Stimulated activated CD8-positive, alpha-beta memory T cell treated with anti-CD3 and anti-CD28 coated beads, Interleukin-12 subunit alpha, Interleukin-12 subunit beta, amount 100 ng/mL, for 1 hour (primary cell): ENCODE results near the gene GPR150.
A peak's percentile ranks its signal among the peaks of the same experiment; 100 is the strongest.

ENCODE experiments used
- DNase-seq: peaks from one replicate; pipeline ENCODE4 v3.0.0-alpha.2; 2020; ENCODE audit warnings: low read depth

GPR150 gene

DNA sequence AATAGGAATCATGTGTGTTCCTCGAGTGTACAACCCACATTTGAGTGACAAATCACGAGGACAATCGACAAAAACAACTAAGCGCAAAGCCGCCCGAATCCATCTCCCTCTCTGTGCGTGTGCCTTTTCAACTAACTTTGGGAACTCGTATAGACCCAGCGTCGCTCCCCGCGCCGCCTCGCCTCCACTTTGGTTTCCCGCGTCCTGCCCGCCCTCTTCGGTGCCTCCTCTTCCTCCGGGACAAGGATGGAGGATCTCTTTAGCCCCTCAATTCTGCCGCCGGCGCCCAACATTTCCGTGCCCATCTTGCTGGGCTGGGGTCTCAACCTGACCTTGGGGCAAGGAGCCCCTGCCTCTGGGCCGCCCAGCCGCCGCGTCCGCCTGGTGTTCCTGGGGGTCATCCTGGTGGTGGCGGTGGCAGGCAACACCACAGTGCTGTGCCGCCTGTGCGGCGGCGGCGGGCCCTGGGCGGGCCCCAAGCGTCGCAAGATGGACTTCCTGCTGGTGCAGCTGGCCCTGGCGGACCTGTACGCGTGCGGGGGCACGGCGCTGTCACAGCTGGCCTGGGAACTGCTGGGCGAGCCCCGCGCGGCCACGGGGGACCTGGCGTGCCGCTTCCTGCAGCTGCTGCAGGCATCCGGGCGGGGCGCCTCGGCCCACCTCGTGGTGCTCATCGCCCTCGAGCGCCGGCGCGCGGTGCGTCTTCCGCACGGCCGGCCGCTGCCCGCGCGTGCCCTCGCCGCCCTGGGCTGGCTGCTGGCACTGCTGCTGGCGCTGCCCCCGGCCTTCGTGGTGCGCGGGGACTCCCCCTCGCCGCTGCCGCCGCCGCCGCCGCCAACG, at the start of gene GPR150:
Gene GPR150, plus strand, starts transcription at position 58 of the 840 bp plus-strand sequence. Its CDS starts 189 bp downstream, at position 247.
- DNase-seq = peak; percentile 27

- no peak for DNase-seq
These were observed 47.9 kb upstream of the GPR150 start for GRCh38 chr5:95572016-95572415.

- no peak for DNase-seq
These were observed 38.3 kb upstream of the GPR150 start for GRCh38 chr5:95581576-95581975.

GRCh38 chr5:95583992-95584391, 35.9 kb upstream of the GPR150 start:
- DNase-seq = no peak

DNA sequence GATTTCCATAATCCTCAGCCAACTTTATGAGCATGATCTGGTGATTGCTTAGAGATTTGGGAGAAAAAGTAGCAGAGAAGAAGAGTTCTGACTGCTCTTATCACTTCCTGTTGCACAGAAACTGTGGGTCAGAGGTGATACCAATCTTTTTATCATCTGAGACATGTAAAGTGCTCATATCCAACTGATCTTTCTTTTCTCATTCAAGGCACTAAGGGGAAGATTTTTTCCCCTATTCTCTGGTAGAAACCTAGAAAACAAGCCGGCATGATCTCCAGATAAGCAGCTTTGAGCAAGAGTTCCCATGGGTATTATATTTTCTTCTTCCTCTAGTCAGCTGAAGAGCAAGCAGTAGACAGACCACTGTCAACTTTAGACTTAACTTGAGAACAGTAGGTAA, 29.0 kb upstream of the GPR150 start:
- no peak for DNase-seq

GRCh38 chr5:95591490-95591901, 28.4 kb upstream of the GPR150 start:
- no peak for DNase-seq

- no peak for DNase-seq
These were observed 24.5 kb upstream of the GPR150 start for GRCh38 chr5:95595289-95595931.

DNA sequence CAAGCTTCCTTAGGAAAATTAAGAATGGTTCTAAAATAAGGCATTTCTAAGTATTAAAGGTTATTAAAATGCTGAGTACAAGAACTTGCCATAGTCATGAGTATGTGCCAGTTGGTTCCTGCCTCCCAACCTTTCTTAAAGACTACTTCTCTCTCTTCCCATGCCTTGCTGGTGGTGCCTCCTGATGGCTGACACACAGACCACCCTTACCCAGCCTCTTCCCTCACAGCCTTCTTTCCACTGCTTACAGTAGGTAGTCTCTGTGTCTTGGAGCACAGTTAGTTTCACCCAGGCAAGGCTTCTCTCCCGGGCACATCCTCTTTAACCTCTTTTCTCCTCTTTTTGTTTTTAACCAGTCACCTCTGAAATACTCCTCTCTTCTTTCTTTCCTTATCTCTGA, 20.6 kb upstream of the GPR150 start:
- DNase-seq = no peak

GRCh38 chr5:95600557-95600956, 19.3 kb upstream of the GPR150 start:
- no peak for DNase-seq

GRCh38 chr5:95605786-95606185, 14.1 kb upstream of the GPR150 start:
- DNase-seq = no peak

DNA sequence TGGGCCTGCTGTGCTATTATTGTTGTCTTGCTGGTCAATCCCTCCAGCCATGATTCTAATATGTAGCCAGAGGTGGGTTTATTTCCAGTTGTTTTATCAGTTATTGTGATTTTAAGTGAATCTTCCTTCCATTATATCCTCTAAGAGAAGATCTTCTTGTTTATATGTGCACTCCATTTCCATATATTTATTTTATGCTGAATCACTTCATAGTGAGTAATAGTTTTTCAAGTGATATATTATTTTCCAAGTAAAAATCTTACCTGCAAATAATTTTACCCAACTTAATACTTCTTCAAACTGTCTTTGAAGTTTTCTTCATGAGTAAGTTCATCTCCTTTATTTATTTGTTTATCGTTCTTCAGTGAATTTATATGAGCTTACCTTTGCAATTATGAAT, 13.5 kb upstream of the GPR150 start:
- DNase-seq = no peak

DNA sequence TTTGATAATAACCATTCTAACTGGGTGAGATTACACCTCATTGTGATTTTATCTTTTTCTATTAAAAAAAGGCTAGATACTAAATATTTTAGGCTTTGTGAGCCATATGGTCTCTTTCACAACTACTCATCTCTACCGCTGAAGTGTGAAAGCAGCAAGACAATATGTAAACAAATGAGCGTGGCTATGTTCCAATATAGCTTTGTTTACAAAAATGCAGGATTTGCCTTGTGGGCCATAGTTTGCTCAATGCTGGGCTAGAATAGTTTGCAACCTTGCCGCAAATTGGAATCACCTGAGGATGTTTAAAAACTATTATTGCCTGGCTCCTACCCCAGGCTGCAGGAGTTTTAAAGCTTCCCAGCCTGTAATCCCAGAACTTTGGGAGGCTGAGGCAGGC, 10.2 kb upstream of the GPR150 start:
- DNase-seq = no peak

DNA sequence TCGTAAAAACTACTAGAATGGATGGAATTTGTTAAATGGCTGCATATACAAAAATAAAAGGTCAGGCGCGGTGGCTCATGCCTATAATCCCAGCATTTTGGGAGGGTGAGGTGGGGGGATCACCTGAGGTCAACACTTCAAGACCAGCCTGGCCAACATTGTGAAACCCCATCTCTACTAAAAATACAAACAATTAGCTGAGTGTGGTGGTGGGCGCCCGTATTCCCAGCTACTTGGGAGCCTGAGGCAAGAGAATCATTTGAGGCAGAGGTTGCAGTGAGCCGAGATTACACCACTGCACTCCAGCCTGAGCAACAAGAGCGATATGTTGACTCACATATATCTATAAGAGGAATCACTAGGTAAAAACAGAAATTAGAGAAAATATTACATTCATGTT, 9.3 kb upstream of the GPR150 start:
- DNase-seq = no peak

GRCh38 chr5:95611396-95611795, 8.5 kb upstream of the GPR150 start:
- no peak for DNase-seq

DNA sequence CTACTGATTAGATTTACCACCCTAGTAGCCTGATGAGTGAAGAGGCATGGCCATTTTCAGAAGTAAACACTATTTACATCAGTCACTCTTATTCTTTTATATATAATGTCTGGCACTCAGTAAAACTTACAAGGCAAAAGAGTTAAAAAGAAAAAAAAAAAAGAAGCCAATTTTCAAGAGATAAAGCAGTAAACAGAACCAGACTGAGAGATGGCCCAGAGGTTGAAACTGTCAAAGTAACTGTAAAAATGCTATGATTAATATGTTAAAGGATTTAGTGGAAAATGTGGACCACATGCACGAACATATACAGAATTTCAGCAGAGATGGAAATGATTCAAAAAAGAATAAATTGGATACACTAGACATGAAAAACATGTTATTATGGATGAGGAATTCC, 6.4 kb upstream of the GPR150 start:
- no peak for DNase-seq

DNA sequence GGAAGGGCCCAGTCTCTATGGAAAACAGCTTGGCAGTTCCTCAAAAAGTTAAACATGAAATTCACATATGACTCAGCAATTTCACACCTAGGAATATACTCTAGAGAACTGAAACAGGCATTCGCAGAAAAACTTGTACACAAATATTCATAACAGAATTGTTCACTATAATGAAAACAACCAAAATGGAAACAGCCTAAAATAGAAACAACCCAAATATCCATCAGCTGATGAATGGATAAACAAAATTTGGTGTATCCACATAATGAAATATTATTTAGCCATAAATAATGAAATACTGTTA, 4.8 kb upstream of the GPR150 start:
- DNase-seq = no peak

DNA sequence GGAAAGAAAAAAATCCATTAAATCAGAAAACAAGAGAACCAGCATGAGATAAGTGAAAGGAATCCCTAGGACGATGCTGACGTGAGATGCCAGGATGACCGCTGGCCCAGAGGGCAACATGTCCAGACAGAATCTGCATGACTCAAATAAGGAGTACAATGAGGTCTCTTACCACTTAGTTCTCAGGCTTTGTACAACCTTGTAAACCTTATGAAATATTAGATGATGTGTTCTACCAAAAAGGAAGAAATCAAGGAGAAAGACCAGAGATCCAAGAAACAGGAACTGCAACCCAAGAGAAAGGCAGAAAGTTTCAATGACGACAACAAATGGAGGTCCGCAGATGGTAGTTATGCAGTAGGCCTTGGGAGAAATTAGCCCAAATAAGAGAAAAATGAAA, 2.8 kb upstream of the GPR150 start:
- no peak for DNase-seq

GRCh38 chr5:95619096-95619495, 791 bp upstream of the GPR150 start:
- no peak for DNase-seq

DNA sequence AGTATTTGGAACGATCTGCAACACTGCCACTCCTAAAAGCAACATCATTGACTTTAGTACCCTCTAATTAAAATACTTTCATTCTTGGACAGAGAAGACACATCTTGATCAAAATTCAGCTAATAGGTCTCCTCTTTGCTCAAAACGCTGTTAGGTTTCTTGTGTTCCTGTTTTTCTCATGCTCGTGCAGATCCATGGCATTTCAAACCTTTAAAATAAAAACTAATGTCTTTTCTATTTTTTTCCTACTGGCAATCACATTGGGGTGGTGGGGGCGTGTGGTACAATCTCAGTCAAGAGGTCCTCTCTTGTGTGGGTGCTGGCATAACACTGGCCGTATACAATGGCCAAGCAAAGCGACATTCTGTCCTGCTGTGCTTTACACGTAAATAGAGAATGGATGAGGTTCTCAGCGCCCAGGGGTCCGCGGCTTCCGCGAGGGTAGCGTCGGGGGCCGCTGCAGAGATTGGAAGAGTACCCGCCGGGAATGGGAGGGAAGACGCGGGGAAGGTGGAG, 315 bp upstream of the GPR150 start:
- no peak for DNase-seq

DNA sequence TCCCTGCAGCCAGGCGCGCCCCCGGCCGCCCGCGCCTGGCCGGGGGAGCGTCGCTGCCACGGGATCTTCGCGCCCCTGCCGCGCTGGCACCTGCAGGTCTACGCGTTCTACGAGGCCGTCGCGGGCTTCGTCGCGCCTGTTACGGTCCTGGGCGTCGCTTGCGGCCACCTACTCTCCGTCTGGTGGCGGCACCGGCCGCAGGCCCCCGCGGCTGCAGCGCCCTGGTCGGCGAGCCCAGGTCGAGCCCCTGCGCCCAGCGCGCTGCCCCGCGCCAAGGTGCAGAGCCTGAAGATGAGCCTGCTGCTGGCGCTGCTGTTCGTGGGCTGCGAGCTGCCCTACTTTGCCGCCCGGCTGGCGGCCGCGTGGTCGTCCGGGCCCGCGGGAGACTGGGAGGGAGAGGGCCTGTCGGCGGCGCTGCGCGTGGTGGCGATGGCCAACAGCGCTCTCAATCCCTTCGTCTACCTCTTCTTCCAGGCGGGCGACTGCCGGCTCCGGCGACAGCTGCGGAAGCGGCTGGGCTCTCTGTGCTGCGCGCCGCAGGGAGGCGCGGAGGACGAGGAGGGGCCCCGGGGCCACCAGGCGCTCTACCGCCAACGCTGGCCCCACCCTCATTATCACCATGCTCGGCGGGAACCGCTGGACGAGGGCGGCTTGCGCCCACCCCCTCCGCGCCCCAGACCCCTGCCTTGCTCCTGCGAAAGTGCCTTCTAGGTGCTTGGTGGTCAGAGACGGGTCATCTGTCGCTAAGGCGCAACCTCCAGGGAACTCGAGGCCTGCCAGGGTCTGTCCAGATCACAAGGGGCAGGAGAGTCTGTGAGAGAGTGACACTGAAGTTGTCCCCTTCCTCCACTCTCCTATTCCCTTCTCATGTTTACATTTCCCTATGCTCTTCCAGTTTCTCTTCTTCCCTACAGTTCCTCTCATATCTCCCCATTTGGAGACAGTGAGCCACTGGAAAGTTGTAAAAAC, 1.3 kb downstream of the GPR150 start:
- DNase-seq = no peak

DNA sequence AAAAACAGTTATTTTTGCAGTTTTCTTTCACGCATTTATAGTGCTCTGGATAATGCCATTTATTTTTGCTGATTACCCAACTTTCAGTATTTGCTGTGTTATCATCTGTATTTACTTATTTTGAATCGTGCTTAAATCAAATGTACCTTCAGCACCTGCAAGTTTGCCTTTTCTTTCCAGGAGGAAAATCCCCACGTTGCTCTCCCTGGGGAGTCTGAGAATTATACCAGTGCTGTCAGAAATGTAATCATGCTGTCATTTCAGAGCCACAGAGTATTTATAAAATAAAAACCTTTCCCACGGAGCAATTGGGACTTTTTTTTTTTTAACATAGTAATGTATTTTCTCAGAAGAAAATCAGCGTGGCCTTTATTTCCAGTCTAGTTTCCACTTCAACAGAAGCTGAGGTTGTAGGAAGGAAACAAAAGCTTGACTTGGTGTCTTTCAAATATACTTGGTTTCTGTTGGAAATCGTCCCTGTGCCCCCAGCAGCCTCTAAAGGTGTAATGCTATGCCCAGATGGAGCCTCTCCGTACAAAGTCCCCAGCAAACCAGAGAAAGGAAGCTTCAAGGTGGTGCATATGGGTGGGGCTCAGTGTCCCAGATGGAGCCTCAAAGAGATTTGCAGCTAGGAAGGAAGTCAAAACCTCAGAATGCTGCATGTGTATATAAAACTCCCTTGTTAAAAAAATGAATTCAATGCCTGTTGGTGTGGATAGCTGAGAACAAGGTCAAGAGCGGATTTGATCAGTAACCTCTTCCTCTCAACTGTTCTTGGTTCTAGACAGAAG, 2.1 kb downstream of the GPR150 start:
- DNase-seq = no peak

- DNase-seq = no peak
These were observed 3.8 kb downstream of the GPR150 start for GRCh38 chr5:95623706-95624105.
